ENCODE measurements around the gene GCC2.
"Not testable (repeated sequence)": the region's sequence is repeated elsewhere in the genome, so short reads cannot be mapped to it uniquely, and the experiment has no call there.

GCC2 gene

DNA sequence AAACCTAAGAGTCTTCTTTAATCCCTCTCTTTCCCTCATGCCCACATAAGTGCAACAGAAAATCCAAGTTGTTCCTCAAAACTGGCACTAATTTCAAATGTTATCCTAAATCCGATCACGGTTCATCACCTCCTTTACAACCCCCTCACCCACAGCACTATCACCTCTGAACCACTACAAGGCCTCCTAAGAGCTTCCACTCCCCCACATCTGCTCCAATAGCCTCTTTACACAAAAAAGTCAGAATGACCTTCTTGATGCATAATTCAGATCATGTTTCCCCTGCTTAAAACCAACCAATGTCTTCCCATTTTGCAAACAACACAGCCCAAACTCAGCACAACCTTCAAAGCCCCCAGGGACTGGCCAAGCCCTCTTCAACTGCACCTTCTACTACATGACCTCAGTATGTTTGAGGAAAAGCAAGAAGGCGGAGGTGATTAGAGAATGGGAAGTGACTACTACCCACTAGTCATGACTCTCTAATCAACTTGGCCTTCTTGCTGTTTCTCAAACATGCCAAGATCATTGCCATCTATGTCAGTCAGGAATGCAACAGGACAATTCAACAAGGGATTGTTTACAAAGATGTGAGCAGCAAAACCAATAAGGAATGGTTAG lies 34.6 kb upstream of the GCC2 start:
- Histone ChIP-seq H3K9me3 (ENCODE audit: low read length) (no peaks in the 10 kb centered on the region), H3K36me3 (ENCODE audit: insufficient read depth, low read length) (no peaks in the 10 kb centered on the region), H3K4me1 (ENCODE audit: insufficient read depth, low read length) (no peaks in the 10 kb centered on the region), H3K9ac (ENCODE audit: low read length) (no peak overlapping the region), H3K27ac (ENCODE audit: low read depth, low read length) (no peak overlapping the region), H3K27me3 (ENCODE audit: control insufficient read depth in 1 of 2, insufficient read depth in 2 of 2, low read length in 2 of 2) (no peaks in the 10 kb centered on the region), H3K4me3 (ENCODE audit: low read depth in 1 of 2, low read length in 2 of 2) (no peak overlapping the region)

DNA sequence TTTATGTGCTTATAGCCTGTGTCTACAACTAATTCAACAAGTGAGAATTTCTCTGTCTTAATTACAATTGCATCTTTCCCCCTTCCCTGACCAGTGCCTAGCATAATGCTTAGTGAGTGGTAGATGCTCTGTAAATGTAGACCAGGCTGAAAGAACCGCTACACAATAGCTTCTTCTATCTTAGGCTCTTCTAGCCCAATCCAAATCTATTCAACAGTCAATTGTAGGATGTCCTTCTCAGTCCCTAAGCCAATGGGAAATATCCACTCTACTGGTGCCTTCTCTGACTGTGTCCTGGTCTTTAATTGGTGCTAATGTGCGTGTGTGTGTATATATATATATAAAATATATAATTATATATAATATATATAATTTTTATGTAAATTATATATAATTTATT lies 34.1 kb upstream of the GCC2 start:
- Histone ChIP-seq H3K4me1 (ENCODE audit: insufficient read depth, low read length) (no peaks in the 10 kb centered on the region), H3K9ac (ENCODE audit: low read length) (no peak overlapping the region)

DNA sequence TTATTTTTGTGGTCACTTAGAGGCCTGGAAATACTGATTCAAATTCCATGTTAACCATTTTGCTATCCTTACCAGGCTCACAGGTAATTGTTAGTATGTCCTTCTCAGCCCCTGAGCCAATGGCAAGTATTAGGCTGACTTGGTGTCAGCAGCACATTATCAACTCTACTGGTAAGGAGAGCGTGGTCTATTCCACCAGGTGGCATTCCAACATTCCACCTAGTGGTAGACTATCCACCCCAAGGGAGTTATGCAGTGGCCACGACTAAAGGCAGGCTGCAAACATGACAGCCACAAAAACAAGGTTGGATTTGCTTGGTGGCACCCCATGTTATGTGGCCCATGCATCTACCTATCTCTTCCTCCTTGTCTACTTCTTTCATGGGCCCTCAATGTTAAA lies 31.8 kb upstream of the GCC2 start:
- Histone ChIP-seq H3K9me3 (ENCODE audit: low read length) (no peaks in the 10 kb centered on the region), H3K4me3 (ENCODE audit: low read depth in 1 of 2, low read length in 2 of 2) (no peak overlapping the region), H3K36me3 (ENCODE audit: insufficient read depth, low read length) (no peaks in the 10 kb centered on the region), H3K27me3 (ENCODE audit: control insufficient read depth in 1 of 2, insufficient read depth in 2 of 2, low read length in 2 of 2) (no peaks in the 10 kb centered on the region), H3K27ac (ENCODE audit: low read depth, low read length) (no peak overlapping the region), H3K9ac (ENCODE audit: low read length) (no peak overlapping the region), H3K4me1 (ENCODE audit: insufficient read depth, low read length) (no peaks in the 10 kb centered on the region)

More for the DNA sequence above, 34.1 kb upstream of the GCC2 start:
- Histone ChIP-seq H3K4me3 (ENCODE audit: low read depth in 1 of 2, low read length in 2 of 2) (no peak overlapping the region), H3K9me3 (ENCODE audit: low read length) (no peaks in the 10 kb centered on the region), H3K27me3 (ENCODE audit: control insufficient read depth in 1 of 2, insufficient read depth in 2 of 2, low read length in 2 of 2) (no peaks in the 10 kb centered on the region), H3K27ac (ENCODE audit: low read depth, low read length) (no peak overlapping the region), H3K36me3 (ENCODE audit: insufficient read depth, low read length) (no peaks in the 10 kb centered on the region)

DNA sequence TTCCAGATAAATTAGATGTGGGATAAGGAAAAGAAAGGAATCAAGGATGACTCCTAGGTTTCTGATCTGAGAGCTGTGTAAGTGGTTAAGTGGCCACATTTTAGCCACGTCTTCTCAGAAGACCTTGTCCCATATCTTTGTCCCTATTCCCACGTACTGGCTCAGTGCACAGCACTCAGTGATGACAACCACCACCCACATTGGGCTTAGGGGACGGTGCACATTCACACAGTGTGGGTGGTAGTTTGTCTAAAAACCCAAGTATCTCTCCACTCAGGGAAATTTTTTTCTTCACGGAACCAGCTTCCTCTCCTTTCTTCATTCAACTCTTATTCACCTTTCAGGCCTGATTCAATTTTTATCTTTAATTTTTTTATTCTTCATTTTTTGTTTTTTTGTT lies 30.6 kb upstream of the GCC2 start:
- no peak overlapping the region for H3K9ac ChIP-seq (ENCODE audit: low read length)
- H3K27ac ChIP-seq (ENCODE audit: low read depth, low read length), result no peak overlapping the region
- no peaks in the 10 kb centered on the region for H3K9me3 ChIP-seq (ENCODE audit: low read length)

DNA sequence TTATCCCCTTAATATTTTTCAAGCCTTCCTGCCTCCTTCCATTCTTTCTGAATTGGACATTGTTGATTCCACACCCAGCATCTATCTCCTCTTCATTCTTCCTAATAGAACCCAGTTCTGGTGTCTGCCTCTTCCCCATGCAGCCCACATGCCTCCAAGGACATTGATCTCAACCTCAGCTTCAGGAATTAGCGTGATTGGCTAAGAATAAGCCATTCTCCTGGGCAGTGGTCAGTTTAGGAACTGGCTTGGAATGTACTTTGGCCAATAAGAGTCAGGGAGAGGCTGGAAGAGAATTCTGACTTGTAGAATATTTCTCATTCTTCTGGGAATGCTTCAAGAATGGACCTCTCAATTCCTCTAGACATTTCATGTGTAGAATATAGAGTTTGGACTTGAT lies 25.9 kb upstream of the GCC2 start:
- no peaks in the 10 kb centered on the region for H3K4me1 ChIP-seq (ENCODE audit: insufficient read depth, low read length)
- no peaks in the 10 kb centered on the region for H3K9me3 ChIP-seq (ENCODE audit: low read length)
- no peaks in the 10 kb centered on the region for H3K36me3 ChIP-seq (ENCODE audit: insufficient read depth, low read length)
- H3K27me3 ChIP-seq (ENCODE audit: control insufficient read depth in 1 of 2, insufficient read depth in 2 of 2, low read length in 2 of 2), result no peaks in the 10 kb centered on the region
- no peak overlapping the region for H3K9ac ChIP-seq (ENCODE audit: low read length)
- H3K27ac ChIP-seq (ENCODE audit: low read depth, low read length), result no peak overlapping the region
- H3K4me3 ChIP-seq (ENCODE audit: low read depth in 1 of 2, low read length in 2 of 2), result no peak overlapping the region

More for the DNA sequence above, 30.6 kb upstream of the GCC2 start:
- H3K4me3 ChIP-seq (ENCODE audit: low read depth in 1 of 2, low read length in 2 of 2), result no peak overlapping the region
- H3K36me3 ChIP-seq (ENCODE audit: insufficient read depth, low read length), result no peaks in the 10 kb centered on the region
- H3K4me1 ChIP-seq (ENCODE audit: insufficient read depth, low read length), result no peaks in the 10 kb centered on the region
- H3K27me3 ChIP-seq (ENCODE audit: control insufficient read depth in 1 of 2, insufficient read depth in 2 of 2, low read length in 2 of 2), result no peaks in the 10 kb centered on the region

DNA sequence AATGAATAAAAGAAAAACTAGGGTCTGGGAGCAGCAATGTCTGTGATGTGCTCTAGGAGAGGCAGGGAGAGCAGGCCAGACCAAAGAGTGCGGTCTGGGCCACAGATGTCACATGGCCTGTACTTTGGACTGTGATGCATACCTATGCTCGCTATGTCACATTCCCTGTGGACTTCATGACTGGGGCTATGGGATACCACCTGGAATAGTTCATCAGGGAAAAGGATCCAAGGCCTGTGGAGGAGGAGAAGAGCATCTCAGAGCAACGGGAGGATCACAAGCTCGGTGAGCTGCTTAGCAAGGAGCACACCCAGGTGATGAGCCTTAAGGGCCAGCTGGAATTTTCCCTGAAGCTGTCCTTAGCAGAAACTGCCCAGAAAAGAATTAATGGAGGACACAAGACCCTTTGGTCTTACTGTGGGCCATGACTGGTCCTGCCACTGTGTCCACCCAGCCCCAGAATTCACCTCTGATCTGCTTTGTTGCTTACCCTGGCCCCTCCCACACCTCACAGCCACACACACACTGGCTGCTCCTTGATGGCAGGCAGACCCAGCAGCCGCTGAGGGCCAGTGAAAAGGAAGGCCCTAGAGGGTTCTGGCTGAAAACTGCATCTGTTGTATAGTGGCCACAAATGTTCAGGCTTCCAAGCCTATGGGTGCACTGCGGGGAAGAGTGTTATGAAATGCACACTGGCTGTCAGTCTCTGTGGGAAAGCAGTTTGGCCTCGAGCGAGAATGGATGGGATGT lies 25.3 kb upstream of the GCC2 start:
- no peak overlapping the region for H3K27ac ChIP-seq (ENCODE audit: low read depth, low read length)
- no peak overlapping the region for H3K4me3 ChIP-seq (ENCODE audit: low read depth in 1 of 2, low read length in 2 of 2)
- H3K36me3 ChIP-seq (ENCODE audit: insufficient read depth, low read length), result no peaks in the 10 kb centered on the region

DNA sequence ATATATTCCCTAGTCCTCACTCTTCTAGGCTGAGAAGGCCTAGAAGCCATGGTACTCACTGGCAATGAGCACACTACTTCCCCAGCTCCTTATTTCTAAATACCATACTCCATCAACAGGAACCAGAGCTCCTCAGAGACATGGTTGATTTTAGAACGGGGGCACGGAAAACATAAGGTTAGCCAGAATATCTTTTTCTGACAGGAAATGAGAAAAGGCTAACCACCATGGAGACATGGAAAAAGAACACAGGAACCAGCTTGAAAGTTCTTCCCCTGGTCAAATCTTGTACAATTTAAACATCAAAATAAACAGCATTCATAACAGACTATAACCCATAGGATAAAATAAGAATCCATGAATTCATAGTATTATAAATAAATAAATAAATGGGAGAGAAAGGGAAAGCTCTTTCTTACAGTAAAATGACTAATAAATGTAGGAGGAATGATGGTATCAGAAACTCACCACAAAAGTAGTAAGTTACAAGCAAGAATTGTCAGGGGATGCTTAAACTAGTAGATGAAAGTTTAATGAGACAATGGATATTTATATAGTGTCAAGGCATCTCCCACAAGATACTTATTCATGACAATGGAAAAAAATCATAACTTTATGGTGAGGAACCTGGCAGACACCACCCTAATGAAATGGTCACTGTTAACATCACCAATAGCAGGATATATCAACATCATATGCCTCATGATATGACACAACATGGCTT lies 20.6 kb upstream of the GCC2 start:
- Histone ChIP-seq H3K36me3 (ENCODE audit: insufficient read depth, low read length) (no peaks in the 10 kb centered on the region), H3K9ac (ENCODE audit: low read length) (no peak overlapping the region), H3K4me3 (ENCODE audit: low read depth in 1 of 2, low read length in 2 of 2) (no peak overlapping the region), H3K27me3 (ENCODE audit: control insufficient read depth in 1 of 2, insufficient read depth in 2 of 2, low read length in 2 of 2) (no peaks in the 10 kb centered on the region), H3K4me1 (ENCODE audit: insufficient read depth, low read length) (no peaks in the 10 kb centered on the region), H3K9me3 (ENCODE audit: low read length) (no peaks in the 10 kb centered on the region), H3K27ac (ENCODE audit: low read depth, low read length) (no peak overlapping the region)

More for the DNA sequence above, 25.3 kb upstream of the GCC2 start:
- H3K9ac ChIP-seq (ENCODE audit: low read length), result no peak overlapping the region
- H3K27me3 ChIP-seq (ENCODE audit: control insufficient read depth in 1 of 2, insufficient read depth in 2 of 2, low read length in 2 of 2), result no peaks in the 10 kb centered on the region
- no peaks in the 10 kb centered on the region for H3K4me1 ChIP-seq (ENCODE audit: insufficient read depth, low read length)
- no peaks in the 10 kb centered on the region for H3K9me3 ChIP-seq (ENCODE audit: low read length)

DNA sequence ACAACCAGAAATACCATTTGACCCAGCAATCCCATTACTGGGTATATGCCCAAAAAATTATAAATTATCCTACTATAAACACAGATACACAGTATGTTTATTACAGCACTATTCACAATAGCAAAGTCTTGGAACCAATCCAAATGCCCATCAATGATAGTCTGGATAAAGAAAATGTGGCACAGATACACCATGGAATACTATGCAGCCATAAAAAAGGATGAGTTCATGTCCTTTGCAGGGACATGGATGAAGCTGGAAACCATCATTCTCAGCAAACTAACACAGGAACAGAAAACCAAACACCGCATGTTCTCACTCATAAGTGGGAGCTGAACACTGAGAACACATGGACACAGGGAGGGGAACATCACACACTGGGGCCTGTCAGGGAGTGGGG lies 13.4 kb upstream of the GCC2 start:
- H3K36me3 ChIP-seq (ENCODE audit: insufficient read depth, low read length); H3K9me3 ChIP-seq (ENCODE audit: low read length); H3K4me1 ChIP-seq (ENCODE audit: insufficient read depth, low read length); H3K27me3 ChIP-seq (ENCODE audit: control insufficient read depth in 1 of 2, insufficient read depth in 2 of 2, low read length in 2 of 2); H3K4me3 ChIP-seq (ENCODE audit: low read depth in 1 of 2, low read length in 2 of 2); H3K27ac ChIP-seq (ENCODE audit: low read depth, low read length); H3K9ac ChIP-seq (ENCODE audit: low read length): not testable (repeated sequence)

DNA sequence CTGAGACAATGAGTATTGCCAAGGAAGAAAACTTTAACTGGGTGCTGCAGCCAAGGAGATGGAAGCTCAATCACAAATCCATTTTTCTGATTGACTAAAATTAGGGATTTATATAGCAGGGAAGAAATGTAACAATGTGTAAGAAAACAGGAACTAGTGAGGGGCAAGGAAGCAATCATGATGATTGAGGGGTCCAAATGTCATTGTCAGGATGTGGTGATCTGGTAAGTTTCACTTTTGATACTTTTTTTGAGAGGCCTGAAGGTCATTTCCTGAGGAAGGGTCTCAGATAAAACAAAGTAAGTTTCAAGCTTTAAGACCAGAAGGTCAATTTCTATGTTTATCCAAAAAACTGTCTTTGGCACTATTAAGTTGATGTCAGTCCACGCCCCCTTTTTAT lies 12.0 kb upstream of the GCC2 start:
- Histone ChIP-seq H3K36me3 (ENCODE audit: insufficient read depth, low read length) (no peaks in the 10 kb centered on the region), H3K27me3 (ENCODE audit: control insufficient read depth in 1 of 2, insufficient read depth in 2 of 2, low read length in 2 of 2) (no peaks in the 10 kb centered on the region), H3K27ac (ENCODE audit: low read depth, low read length) (no peak overlapping the region), H3K4me3 (ENCODE audit: low read depth in 1 of 2, low read length in 2 of 2) (no peak overlapping the region), H3K9ac (ENCODE audit: low read length) (no peak overlapping the region), H3K9me3 (ENCODE audit: low read length) (no peaks in the 10 kb centered on the region), H3K4me1 (ENCODE audit: insufficient read depth, low read length) (no peaks in the 10 kb centered on the region)

DNA sequence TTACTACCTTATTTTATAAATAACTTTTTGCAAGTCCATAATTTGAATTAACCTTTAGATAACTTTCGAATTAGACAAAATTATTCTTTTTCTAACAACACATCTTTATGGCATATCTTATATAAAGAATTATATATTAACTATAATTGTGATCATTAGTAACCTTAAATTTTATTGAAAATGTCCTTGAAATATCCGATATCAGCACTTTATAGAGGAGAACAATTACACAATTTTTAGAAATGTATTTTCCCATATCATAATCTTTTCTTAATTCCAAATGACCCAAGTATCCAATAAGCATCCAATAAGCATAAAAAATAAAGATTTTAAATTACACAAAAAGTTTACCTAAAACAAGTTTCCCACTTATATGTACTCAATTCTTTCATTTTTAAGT lies 7.3 kb upstream of the GCC2 start:
- Histone ChIP-seq H3K27me3 (ENCODE audit: control insufficient read depth in 1 of 2, insufficient read depth in 2 of 2, low read length in 2 of 2) (no peaks in the 10 kb centered on the region), H3K27ac (ENCODE audit: low read depth, low read length) (no peak overlapping the region), H3K9ac (ENCODE audit: low read length) (no peak overlapping the region), H3K9me3 (ENCODE audit: low read length) (no peaks in the 10 kb centered on the region), H3K4me1 (ENCODE audit: insufficient read depth, low read length) (no peaks in the 10 kb centered on the region), H3K4me3 (ENCODE audit: low read depth in 1 of 2, low read length in 2 of 2) (no peak overlapping the region), H3K36me3 (ENCODE audit: insufficient read depth, low read length) (no peaks in the 10 kb centered on the region)

DNA sequence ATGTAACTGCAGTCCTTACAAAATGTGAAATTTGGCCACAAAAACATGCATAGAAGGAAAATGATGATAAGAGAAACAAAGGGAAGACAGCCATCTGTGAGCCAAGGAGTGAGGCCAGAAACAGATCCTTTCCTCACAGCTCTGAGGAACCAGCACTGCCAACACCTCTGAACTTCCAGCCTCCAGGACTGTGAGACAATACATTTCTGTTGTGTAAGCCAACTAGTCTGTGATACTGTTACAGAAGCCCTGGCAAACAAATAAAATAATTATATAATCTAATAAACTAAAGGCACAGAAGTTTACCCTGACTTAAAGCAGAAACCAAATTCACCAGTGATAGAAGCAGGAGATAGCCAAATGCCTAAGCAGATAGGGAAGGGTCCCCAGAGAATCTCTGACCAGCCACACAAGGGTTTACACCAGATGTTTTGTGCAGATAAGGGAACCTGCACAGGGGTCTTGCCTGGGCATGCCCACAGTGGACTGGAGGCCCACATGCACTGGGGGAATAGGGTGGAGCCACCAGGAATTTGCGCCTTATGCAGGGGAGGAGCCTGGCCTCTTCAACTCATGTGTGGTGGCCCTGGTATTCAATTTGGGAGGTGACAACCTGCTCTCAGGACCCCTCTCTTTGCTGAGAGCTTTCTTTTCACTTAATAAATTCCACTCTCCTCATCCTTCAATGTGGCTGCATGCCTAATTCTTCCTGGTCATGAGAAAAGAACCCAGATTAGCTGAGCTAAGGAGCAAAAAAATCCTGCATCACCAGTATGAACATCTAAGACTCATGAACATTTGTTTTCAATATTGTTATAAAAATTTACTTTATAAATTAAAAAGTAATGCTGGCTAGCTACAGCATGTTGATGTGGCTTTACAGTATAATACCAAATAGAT lies 3.8 kb upstream of the GCC2 start:
- Histone ChIP-seq H3K9me3 (ENCODE audit: low read length) (no peaks in the 10 kb centered on the region), H3K4me3 (ENCODE audit: low read depth in 1 of 2, low read length in 2 of 2) (no peak overlapping the region), H3K27ac (ENCODE audit: low read depth, low read length) (no peak overlapping the region), H3K36me3 (ENCODE audit: insufficient read depth, low read length) (no peaks in the 10 kb centered on the region), H3K9ac (ENCODE audit: low read length) (no peak overlapping the region), H3K27me3 (ENCODE audit: control insufficient read depth in 1 of 2, insufficient read depth in 2 of 2, low read length in 2 of 2) (no peaks in the 10 kb centered on the region), H3K4me1 (ENCODE audit: insufficient read depth, low read length) (peaks cover 6% of the 10 kb centered on the region)
